ENCODE results near the gene TTC17.
"Not testable (repeated sequence)": the region's sequence is repeated elsewhere in the genome, so short reads cannot be mapped to it uniquely, and the experiment has no call there.

Gene TTC17

GRCh38 chr11:43376065-43376464 is 17.3 kb downstream of the TTC17 start:
- Mint-ChIP-seq H3K27ac (no peak overlapping the region), H3K36me3 (peaks cover 9% of the 10 kb centered on the region), H3K9me3 (no peaks in the 10 kb centered on the region), H3K4me3 (no peak overlapping the region), H3K27me3 (no peaks in the 10 kb centered on the region), H3K4me1 (peaks cover 41% of the 10 kb centered on the region)

GRCh38 chr11:43376594-43376993 is 17.9 kb downstream of the TTC17 start:
- no peak overlapping the region for H3K27ac Mint-ChIP-seq
- H3K9me3 Mint-ChIP-seq, result no peaks in the 10 kb centered on the region
- H3K36me3 Mint-ChIP-seq, result peaks cover 8% of the 10 kb centered on the region
- peaks cover 35% of the 10 kb centered on the region for H3K4me1 Mint-ChIP-seq
- no peak overlapping the region for H3K4me3 Mint-ChIP-seq
- no peaks in the 10 kb centered on the region for H3K27me3 Mint-ChIP-seq

- H3K4me1 Mint-ChIP-seq, result peaks cover 37% of the 10 kb centered on the region
- no peak overlapping the region for H3K27ac Mint-ChIP-seq
- peaks cover 9% of the 10 kb centered on the region for H3K36me3 Mint-ChIP-seq
- no peak overlapping the region for H3K4me3 Mint-ChIP-seq
- H3K9me3 Mint-ChIP-seq, result no peaks in the 10 kb centered on the region
- H3K27me3 Mint-ChIP-seq, result no peaks in the 10 kb centered on the region
Measured at GRCh38 chr11:43377389-43377788, 18.7 kb downstream of the TTC17 start.

- Mint-ChIP-seq H3K4me1 (peaks cover 32% of the 10 kb centered on the region), H3K4me3 (no peak overlapping the region), H3K9me3 (no peaks in the 10 kb centered on the region), H3K27ac (no peak overlapping the region), H3K27me3 (no peaks in the 10 kb centered on the region), H3K36me3 (peaks cover 11% of the 10 kb centered on the region)
Measured at GRCh38 chr11:43378897-43379296, 20.2 kb downstream of the TTC17 start.

GRCh38 chr11:43381802-43382201 is 23.1 kb downstream of the TTC17 start:
- Mint-ChIP-seq H3K27me3 (no peaks in the 10 kb centered on the region), H3K4me1 (peaks cover 14% of the 10 kb centered on the region), H3K4me3 (no peak overlapping the region), H3K27ac (peak overlapping the region; percentile 1), H3K9me3 (no peaks in the 10 kb centered on the region), H3K36me3 (peaks cover 12% of the 10 kb centered on the region)

GRCh38 chr11:43382614-43383013 is 23.9 kb downstream of the TTC17 start:
- H3K36me3 Mint-ChIP-seq, result peaks cover 12% of the 10 kb centered on the region
- H3K27ac Mint-ChIP-seq, result no peak overlapping the region
- no peaks in the 10 kb centered on the region for H3K9me3 Mint-ChIP-seq
- no peak overlapping the region for H3K4me3 Mint-ChIP-seq
- peaks cover 9% of the 10 kb centered on the region for H3K4me1 Mint-ChIP-seq
- no peaks in the 10 kb centered on the region for H3K27me3 Mint-ChIP-seq

- Mint-ChIP-seq H3K36me3 (peaks cover 13% of the 10 kb centered on the region), H3K9me3 (no peaks in the 10 kb centered on the region), H3K27me3 (no peaks in the 10 kb centered on the region), H3K4me1 (peaks cover 3% of the 10 kb centered on the region), H3K4me3 (no peak overlapping the region), H3K27ac (no peak overlapping the region)
Measured at GRCh38 chr11:43384393-43384792, 25.7 kb downstream of the TTC17 start.

GRCh38 chr11:43392713-43393112 is 34.0 kb downstream of the TTC17 start:
- H3K36me3 Mint-ChIP-seq, result peaks cover 15% of the 10 kb centered on the region
- peaks cover 25% of the 10 kb centered on the region for H3K4me1 Mint-ChIP-seq
- H3K27ac Mint-ChIP-seq, result no peak overlapping the region
- no peaks in the 10 kb centered on the region for H3K9me3 Mint-ChIP-seq
- no peak overlapping the region for H3K4me3 Mint-ChIP-seq
- no peaks in the 10 kb centered on the region for H3K27me3 Mint-ChIP-seq

- peaks cover 35% of the 10 kb centered on the region for H3K4me1 Mint-ChIP-seq
- peaks cover 21% of the 10 kb centered on the region for H3K36me3 Mint-ChIP-seq
- no peak overlapping the region for H3K4me3 Mint-ChIP-seq
- no peaks in the 10 kb centered on the region for H3K27me3 Mint-ChIP-seq
- no peaks in the 10 kb centered on the region for H3K9me3 Mint-ChIP-seq
- peak overlapping the region; percentile 36 for H3K27ac Mint-ChIP-seq
Measured at GRCh38 chr11:43393765-43394355, 35.1 kb downstream of the TTC17 start.

- Mint-ChIP-seq H3K36me3 (peaks cover 30% of the 10 kb centered on the region), H3K9me3 (no peaks in the 10 kb centered on the region), H3K4me3 (peak overlapping the region; percentile 44), H3K4me1 (peaks cover 43% of the 10 kb centered on the region), H3K27me3 (no peaks in the 10 kb centered on the region), H3K27ac (peak overlapping the region; percentile 80)
Measured at GRCh38 chr11:43396617-43397016, 37.9 kb downstream of the TTC17 start.

GRCh38 chr11:43397251-43397650 is 38.5 kb downstream of the TTC17 start:
- Mint-ChIP-seq H3K27ac (peak overlapping the region; percentile 80), H3K4me3 (peak overlapping the region; percentile 44), H3K9me3 (no peaks in the 10 kb centered on the region), H3K4me1 (peaks cover 39% of the 10 kb centered on the region), H3K36me3 (peaks cover 34% of the 10 kb centered on the region), H3K27me3 (no peaks in the 10 kb centered on the region)

GRCh38 chr11:43399983-43400630 is 41.4 kb downstream of the TTC17 start:
- no peak overlapping the region for H3K4me3 Mint-ChIP-seq
- H3K36me3 Mint-ChIP-seq, result peaks cover 32% of the 10 kb centered on the region
- peaks cover 47% of the 10 kb centered on the region for H3K4me1 Mint-ChIP-seq
- H3K27me3 Mint-ChIP-seq, result no peaks in the 10 kb centered on the region
- H3K27ac Mint-ChIP-seq, result no peak overlapping the region
- H3K9me3 Mint-ChIP-seq, result no peaks in the 10 kb centered on the region

GRCh38 chr11:43401252-43401651 is 42.5 kb downstream of the TTC17 start:
- Mint-ChIP-seq H3K4me1 (peaks cover 47% of the 10 kb centered on the region), H3K27me3 (no peaks in the 10 kb centered on the region), H3K27ac (no peak overlapping the region), H3K4me3 (no peak overlapping the region), H3K36me3 (peaks cover 32% of the 10 kb centered on the region), H3K9me3 (no peaks in the 10 kb centered on the region)

- H3K27ac Mint-ChIP-seq, H3K4me3 Mint-ChIP-seq, H3K27me3 Mint-ChIP-seq, H3K9me3 Mint-ChIP-seq: not testable (repeated sequence)
- peaks cover 32% of the 10 kb centered on the region for H3K36me3 Mint-ChIP-seq
- H3K4me1 Mint-ChIP-seq, result peaks cover 41% of the 10 kb centered on the region
Measured at GRCh38 chr11:43401811-43402210, 43.1 kb downstream of the TTC17 start.

- no peak overlapping the region for H3K4me3 Mint-ChIP-seq
Measured at GRCh38 chr11:43403357-43404231, 44.9 kb downstream of the TTC17 start.

GRCh38 chr11:43404406-43404805 is 45.7 kb downstream of the TTC17 start:
- Mint-ChIP-seq H3K27ac (peak overlapping the region; percentile 51), H3K27me3 (no peaks in the 10 kb centered on the region)

More at GRCh38 chr11:43403357-43404231, 44.9 kb downstream of the TTC17 start:
- H3K4me1 Mint-ChIP-seq, result peaks cover 23% of the 10 kb centered on the region
- H3K9me3 Mint-ChIP-seq, result no peaks in the 10 kb centered on the region
- no peak overlapping the region for H3K27ac Mint-ChIP-seq
- H3K27me3 Mint-ChIP-seq, result no peaks in the 10 kb centered on the region
- peaks cover 31% of the 10 kb centered on the region for H3K36me3 Mint-ChIP-seq

More at GRCh38 chr11:43404406-43404805, 45.7 kb downstream of the TTC17 start:
- H3K4me3 Mint-ChIP-seq, result no peak overlapping the region
- peaks cover 30% of the 10 kb centered on the region for H3K36me3 Mint-ChIP-seq
- peaks cover 18% of the 10 kb centered on the region for H3K4me1 Mint-ChIP-seq
- no peaks in the 10 kb centered on the region for H3K9me3 Mint-ChIP-seq

All from activated naive CD4-positive, alpha-beta T cell treated with anti-CD3 and anti-CD28 coated beads, Interleukin-2, amount 50 U/mL, for 24 hours (primary cell).